B cell (primary cell): Measurements from ENCODE around the gene PEX14.

Source experiments
- CTCF ChIP-seq: fragments of 200-600 bp; IDR thresholded peaks from one replicate; pipeline ENCODE4 v1.8.0; 2022; ENCODE audit warnings: antibody characterized with exemption, mild to moderate bottlenecking
- EZH2 ChIP-seq: IDR thresholded peaks from 2 replicates; pipeline ENCODE4 v1.6.1; 2012; ENCODE audit warnings: borderline replicate concordance, low read depth, mild to moderate bottlenecking, moderate library complexity, low read length; ENCODE audit not compliant: insufficient read depth, poor library complexity, severe bottlenecking

- TF ChIP-seq CTCF (no peak), EZH2 (no peak)
Observed at GRCh38 chr1:10599194-10599861, 124.6 kb downstream of the PEX14 start.
